A673 (cell line): ENCODE measurements around the gene RYR1. TPM values are rescaled to one million over a fixed set of nuclear protein-coding genes. Genes with fewer than 3 reads are reported as not detected.

Experiments
- BruUV-seq: library from RNA; stranded (reverse); fragments of 400-500 nt; replicated peaks from 2 replicates; lab custom pipeline; 2021; lab: Mats Ljungman, UMichigan
- CTCF ChIA-PET: fragments of 300-600 bp; sonication (Branson Sonifier 250); formaldehyde crosslinking; loops from one replicate; lab custom pipeline; 2022; ENCODE audit warnings: antibody characterized with exemption; lab: Charles Lee
- POLR2A ChIA-PET: fragments of 300-600 bp; sonication (Branson Sonifier 250); formaldehyde crosslinking; loops from one replicate; lab custom pipeline; 2022; ENCODE audit warnings: antibody characterized with exemption; ENCODE audit not compliant: low non-redundant PET; lab: Charles Lee
- DNase-seq: peaks from one replicate; pipeline ENCODE4 v3.0.0-alpha.2; 2015; ENCODE audit warnings: low spot score
- H3K27ac ChIP-seq: fragments of 200-600 bp; sonication (generic); 2 replicates; pipeline ENCODE4 v1.5.1; 2016; ENCODE audit warnings: mixed run types, low read depth, mild to moderate bottlenecking, mixed read lengths, antibody characterized with exemption, low read length; ENCODE audit not compliant: poor library complexity, severe bottlenecking
- H3K27me3 ChIP-seq: fragments of 200-600 bp; sonication (generic); replicated peaks from 2 replicates; pipeline ENCODE4 v1.6.1; 2017; ENCODE audit warnings: mixed run types, low read depth, mild to moderate bottlenecking, mixed read lengths, antibody characterized with exemption, low read length; ENCODE audit not compliant: insufficient read depth, poor library complexity
- H3K36me3 ChIP-seq: fragments of 200-600 bp; sonication (generic); 2 replicates; pipeline ENCODE4 v1.6.1; 2016; ENCODE audit warnings: mixed run types, mild to moderate bottlenecking, mixed read lengths, antibody characterized with exemption, low read length; ENCODE audit not compliant: insufficient read depth, poor library complexity, severe bottlenecking
- H3K4me1 ChIP-seq: fragments of 200-600 bp; sonication (generic); 2 replicates; pipeline ENCODE4 v1.6.1; 2017; ENCODE audit warnings: mixed run types, mild to moderate bottlenecking, mixed read lengths, antibody characterized with exemption, low read length; ENCODE audit not compliant: insufficient read depth, poor library complexity, severe bottlenecking
- H3K4me3 ChIP-seq: fragments of 200-600 bp; sonication (generic); 2 replicates; pipeline ENCODE4 v1.5.1; 2016; ENCODE audit warnings: low read depth, mixed run types, mild to moderate bottlenecking, mixed read lengths, low read length; ENCODE audit not compliant: poor library complexity, severe bottlenecking
- H3K9me3 ChIP-seq: fragments of 200-600 bp; sonication (generic); 2 replicates; pipeline ENCODE4 v1.6.1; 2016; ENCODE audit warnings: mixed run types, low read depth, mild to moderate bottlenecking, mixed read lengths, antibody characterized with exemption, low read length; ENCODE audit not compliant: poor library complexity, severe bottlenecking
- CTCF ChIP-seq: fragments of 300-800, 200-600 bp; sonication (generic); conservative IDR thresholded peaks from 2 replicates; pipeline ENCODE4 v1.5.1; 2017; ENCODE audit warnings: low read depth, mild to moderate bottlenecking, antibody characterized with exemption, low read length, moderate library complexity, mixed read lengths
- EZH2 ChIP-seq: fragments of 200-600 bp; sonication (generic); IDR thresholded peaks from 2 replicates; pipeline ENCODE4 v1.6.1; 2017; ENCODE audit warnings: borderline replicate concordance, low read depth, mild to moderate bottlenecking, mixed read lengths, antibody characterized with exemption, low read length; ENCODE audit not compliant: poor library complexity, severe bottlenecking
- intact Hi-C: fragments of 100-400 bp; cut with micrococcal nuclease; formaldehyde crosslinking; loops from one replicate; pipeline ENCODE4 v1.10.0; 2022; ENCODE audit not compliant: unreplicated experiment
- total RNA-seq: library from RNA; stranded (reverse); gene quantifications from 2 replicates; pipeline ENCODE4 v1.2.3, GENCODE V29; 2021

The RYR1 gene
- total RNA-seq, 1 experiment from 2014 or later: 0.28 TPM

DNA sequence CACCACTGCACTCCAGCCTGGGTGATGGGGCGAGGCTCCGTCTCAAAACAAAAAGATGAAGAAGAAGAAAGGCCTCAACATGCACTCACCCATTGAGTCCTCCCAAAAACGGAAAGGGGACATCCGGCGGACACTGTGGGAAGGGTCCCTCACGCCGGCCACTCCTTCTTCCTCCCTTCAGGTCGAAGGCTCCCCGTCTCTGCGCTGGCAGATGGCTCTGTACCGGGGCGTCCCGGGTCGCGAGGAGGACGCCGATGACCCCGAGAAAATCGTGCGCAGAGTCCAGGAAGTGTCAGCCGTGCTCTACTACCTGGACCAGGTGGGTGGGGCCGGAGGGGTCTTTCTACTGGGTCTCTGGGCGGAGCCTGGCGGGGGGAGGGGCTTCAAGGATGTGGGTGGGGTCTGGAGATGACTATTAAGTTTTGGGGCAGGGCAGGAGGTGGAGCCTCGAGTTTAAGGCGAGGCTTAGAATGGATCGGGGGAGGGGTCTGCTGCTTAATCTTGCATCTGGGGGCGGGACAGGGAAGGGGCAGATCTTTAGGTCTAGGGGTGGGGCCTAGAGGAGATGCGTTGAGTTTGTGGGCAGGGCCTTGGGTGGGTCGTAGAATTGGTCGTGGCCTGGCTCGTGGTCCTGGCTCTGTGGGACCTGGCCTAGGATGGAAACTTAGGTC, 94.1 kb downstream of the RYR1 start:
- ChIA-PET CTCF (no interaction called here), POLR2A (no interaction called here)
- Histone ChIP-seq H3K27ac (no peak overlapping the region), H3K27me3 (no peaks in the 10 kb centered on the region), H3K4me3 (no peak overlapping the region), H3K4me1 (peaks cover 8% of the 10 kb centered on the region), H3K36me3 (no peaks in the 10 kb centered on the region), H3K9me3 (no peaks in the 10 kb centered on the region)
- TF ChIP-seq EZH2 (no peak), CTCF (no peak)
- DNase-seq: peak; percentile 33
- no TSS peak for BruUV-seq
- intact Hi-C loops: no loop called here

GRCh38 chr19:38528213-38528755, 94.8 kb downstream of the RYR1 start:
- H3K9me3 ChIP-seq: no peaks in the 10 kb centered on the region
- H3K36me3 ChIP-seq: no peaks in the 10 kb centered on the region
- no peak overlapping the region for H3K27ac ChIP-seq
- no TSS peak for BruUV-seq
- ChIA-PET POLR2A (no interaction called here), CTCF (no interaction called here)
- H3K4me1 ChIP-seq: peaks cover 8% of the 10 kb centered on the region
- intact Hi-C loops: no loop called here
- DNase-seq: no peak
- no peaks in the 10 kb centered on the region for H3K27me3 ChIP-seq
- TF ChIP-seq CTCF (no peak), EZH2 (no peak)
- H3K4me3 ChIP-seq: no peak overlapping the region

DNA sequence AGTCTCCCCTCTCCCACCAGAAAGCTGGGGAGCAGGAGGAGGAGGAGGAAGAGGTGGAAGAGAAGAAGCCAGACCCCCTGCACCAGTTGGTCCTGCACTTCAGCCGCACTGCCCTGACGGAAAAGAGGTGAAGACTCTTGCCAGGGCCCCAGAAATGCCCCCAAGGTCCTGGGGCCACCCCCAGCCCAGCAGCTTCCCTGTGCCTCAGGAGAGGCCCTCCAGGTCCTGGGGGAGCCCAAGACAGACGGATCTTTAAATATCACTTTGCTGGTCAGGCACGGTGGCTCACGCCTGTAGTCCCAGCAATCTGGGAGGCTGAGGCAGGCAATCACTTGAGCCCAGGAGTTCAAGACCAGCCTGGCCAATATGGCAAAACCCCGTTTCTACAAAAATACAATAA, 95.4 kb downstream of the RYR1 start:
- BruUV-seq: no TSS peak
- Histone ChIP-seq H3K4me1 (peaks cover 8% of the 10 kb centered on the region), H3K27ac (no peak overlapping the region), H3K36me3 (no peaks in the 10 kb centered on the region), H3K4me3 (no peak overlapping the region), H3K27me3 (no peaks in the 10 kb centered on the region), H3K9me3 (no peaks in the 10 kb centered on the region)
- ChIA-PET POLR2A (no interaction called here), CTCF (no interaction called here)
- TF ChIP-seq CTCF (no peak), EZH2 (no peak)
- intact Hi-C loops: no loop called here
- no peak for DNase-seq
